ENCODE results near the gene ARGLU1. TPM values are rescaled to one million over a fixed set of nuclear protein-coding genes. Genes with fewer than 3 reads are reported as not detected.

The ARGLU1 gene
- total RNA-seq, 1 experiment from 2014 or later: 36.8 TPM

DNA sequence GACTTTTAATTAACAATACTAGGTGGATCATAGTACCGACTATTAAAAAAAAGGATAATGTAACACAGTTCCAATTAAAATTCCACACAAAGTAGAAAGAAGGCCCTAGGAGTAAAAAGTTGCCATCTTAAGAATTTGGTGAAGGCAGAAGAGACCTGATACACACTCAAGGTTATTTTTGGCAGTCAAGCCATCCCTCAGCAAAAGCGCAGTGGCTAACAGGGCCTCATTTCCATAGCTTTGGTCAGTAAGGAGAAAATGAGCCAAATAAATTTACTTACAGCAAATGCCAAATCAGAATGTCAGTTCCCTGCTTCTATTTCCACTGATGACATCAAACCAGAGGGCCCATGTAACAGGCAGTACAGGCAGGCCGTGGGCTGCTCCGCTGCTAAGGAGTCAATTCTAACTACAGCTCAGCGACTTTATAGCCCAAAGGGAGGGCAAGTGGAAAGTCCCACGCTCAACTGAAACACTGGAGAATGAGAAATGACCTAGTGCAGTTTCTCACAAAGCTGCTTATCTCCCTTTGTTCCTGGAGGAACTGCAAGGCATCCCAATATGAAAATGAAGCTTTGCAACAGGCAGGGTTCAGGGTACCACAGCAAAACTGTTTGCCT lies 6.3 kb downstream of the ARGLU1 start:
- DNase-seq (ENCODE audit: low read depth, low spot score): no peak
- in situ Hi-C loops (cut with HindIII; ENCODE audit: low pct_unique_long_range_greater_than_20kb, low sequenced_read_pairs): no loop called here

DNA sequence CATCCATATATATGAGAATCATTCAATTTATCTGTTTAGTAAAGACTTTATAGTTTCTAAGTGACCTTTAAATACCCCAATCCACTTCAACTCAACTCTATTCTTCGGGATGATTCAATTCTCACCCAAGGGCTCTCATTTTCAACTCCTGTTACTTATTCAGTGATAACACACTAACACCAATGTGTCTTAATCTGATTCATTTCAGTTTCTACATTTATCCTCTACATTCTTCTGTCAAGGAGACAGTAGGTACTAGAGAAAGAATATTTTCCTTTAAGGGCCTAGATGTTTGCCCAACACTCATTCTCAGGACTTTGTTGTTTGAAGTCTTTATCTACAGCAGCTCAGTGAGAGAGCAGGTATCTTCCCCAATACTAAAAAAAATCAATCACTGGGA lies 7.1 kb downstream of the ARGLU1 start:
- no peak for DNase-seq (ENCODE audit: low read depth, low spot score)
- in situ Hi-C loops (cut with HindIII; ENCODE audit: low pct_unique_long_range_greater_than_20kb, low sequenced_read_pairs): no loop called here

DNA sequence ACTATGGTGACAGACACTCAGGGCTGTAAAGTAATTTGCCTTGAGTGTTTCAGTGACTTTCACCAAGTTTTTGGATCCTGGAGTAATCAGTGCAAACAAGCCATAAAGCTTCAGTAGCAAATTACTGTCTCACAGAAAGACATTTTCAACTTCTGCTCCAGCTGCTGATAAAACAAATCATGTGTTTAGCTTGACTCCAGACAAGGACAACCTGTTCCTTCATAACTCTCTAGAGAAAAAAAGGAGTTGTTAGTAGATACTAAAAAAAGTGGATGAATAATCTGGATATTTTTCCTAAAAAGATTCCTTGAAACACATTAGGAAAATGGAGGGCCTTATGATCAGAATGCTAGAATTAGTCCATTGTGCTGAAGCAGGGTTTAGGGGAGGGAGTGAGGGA lies 9.4 kb downstream of the ARGLU1 start:
- in situ Hi-C loops (cut with HindIII; ENCODE audit: low pct_unique_long_range_greater_than_20kb, low sequenced_read_pairs): no loop called here
- DNase-seq (ENCODE audit: low read depth, low spot score): no peak

DNA sequence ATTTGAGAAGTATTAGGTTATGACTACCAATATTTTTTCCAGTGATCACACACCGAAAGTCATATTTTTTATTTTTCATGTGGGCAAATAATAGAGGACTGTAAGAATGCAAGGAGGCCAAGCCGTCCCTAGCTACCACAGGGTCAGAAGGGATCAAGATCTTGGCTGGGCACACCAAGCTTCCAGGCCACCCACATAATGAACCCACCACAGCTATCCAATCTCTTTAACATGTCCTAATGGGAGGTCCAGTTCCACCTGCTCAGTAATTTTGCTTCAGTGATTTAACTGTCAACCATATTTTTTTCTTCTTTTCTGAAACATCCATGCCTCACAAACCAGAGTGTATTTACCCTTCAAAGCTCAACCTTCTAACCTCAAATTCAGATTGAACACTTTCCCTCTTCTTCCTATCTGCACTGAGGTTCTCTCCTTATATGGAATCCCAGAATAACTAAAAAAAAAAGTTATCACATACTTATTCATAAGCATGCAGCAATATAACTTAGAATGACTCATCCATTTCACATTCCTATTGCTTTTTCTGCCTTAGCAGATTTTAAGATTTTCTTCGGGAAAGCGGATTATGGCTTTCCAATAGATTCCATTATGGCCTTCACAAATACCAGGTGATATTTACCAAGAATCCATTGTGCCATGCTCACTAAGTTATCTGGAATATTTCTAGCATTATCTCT lies 12.2 kb downstream of the ARGLU1 start:
- in situ Hi-C loops (cut with HindIII; ENCODE audit: low pct_unique_long_range_greater_than_20kb, low sequenced_read_pairs): no loop called here
- no peak for DNase-seq (ENCODE audit: low read depth, low spot score)

DNA sequence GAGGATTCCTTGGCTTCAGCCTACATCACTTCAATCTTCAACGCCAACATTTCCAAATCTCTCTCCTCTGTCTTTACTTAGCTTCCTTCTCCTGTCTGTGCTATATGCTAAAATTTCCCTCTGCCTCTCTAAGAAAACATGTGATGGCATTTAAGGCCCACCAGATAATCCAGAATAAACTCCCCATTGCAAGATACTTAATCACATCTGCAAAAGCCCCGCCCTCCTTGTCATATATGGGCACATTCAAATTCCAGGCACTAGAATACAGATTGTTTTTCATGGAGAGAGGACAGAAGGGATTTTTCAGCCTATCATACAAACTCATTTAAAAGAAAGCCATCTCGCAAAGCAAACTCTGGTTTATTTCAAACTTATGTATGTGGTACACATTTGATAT lies 16.2 kb downstream of the ARGLU1 start:
- in situ Hi-C loops (cut with HindIII; ENCODE audit: low pct_unique_long_range_greater_than_20kb, low sequenced_read_pairs): no loop called here
- no peak for DNase-seq (ENCODE audit: low read depth, low spot score)

DNA sequence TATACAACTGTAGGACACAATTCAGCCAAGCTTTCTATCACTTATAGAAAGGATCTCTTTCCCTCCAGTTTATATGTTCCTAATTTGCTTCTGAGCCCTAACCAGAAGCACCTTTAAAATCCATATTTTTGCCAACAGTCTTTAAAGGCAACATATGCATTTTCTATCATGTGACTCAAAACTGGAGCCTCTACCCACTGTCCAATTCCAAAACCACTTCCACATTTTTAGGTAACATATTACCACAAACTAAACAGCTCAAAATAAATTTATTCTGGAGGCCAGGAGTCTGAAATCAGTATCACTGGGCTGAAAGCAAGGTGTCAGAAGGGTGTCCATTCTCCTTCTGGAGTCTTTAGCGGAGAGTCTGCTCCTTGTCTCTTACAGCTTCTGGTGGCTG lies 16.6 kb downstream of the ARGLU1 start:
- DNase-seq (ENCODE audit: low read depth, low spot score): no peak
- in situ Hi-C loops (cut with HindIII; ENCODE audit: low pct_unique_long_range_greater_than_20kb, low sequenced_read_pairs): no loop called here

DNA sequence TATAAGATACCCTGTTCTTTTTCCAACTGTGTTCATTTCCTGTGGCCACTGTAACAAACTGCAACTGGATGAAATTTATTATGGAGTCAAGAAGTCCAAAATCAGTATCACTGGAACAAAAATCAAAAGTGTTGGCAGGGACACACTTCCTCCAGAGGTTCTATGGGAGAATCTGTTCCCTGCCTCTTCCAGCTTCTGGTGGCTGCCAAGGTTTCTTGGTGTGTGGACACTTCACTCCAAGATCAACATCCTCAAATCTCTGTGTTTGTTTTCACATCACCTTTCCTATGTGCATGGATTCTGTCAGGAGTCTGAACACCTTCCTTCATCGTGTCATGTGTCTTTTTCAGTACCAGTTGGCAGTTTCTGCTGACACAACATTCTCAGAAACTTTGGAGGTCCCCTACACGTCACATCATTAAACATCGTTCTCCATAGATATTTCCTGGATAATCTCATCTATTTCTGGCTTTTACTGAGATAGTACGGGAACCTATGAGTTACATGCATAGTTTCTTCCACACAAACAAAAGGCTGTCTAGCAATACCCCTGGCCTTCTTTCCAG lies 17.3 kb downstream of the ARGLU1 start:
- no peak for DNase-seq (ENCODE audit: low read depth, low spot score)
- in situ Hi-C loops (cut with HindIII; ENCODE audit: low pct_unique_long_range_greater_than_20kb, low sequenced_read_pairs): no loop called here

DNA sequence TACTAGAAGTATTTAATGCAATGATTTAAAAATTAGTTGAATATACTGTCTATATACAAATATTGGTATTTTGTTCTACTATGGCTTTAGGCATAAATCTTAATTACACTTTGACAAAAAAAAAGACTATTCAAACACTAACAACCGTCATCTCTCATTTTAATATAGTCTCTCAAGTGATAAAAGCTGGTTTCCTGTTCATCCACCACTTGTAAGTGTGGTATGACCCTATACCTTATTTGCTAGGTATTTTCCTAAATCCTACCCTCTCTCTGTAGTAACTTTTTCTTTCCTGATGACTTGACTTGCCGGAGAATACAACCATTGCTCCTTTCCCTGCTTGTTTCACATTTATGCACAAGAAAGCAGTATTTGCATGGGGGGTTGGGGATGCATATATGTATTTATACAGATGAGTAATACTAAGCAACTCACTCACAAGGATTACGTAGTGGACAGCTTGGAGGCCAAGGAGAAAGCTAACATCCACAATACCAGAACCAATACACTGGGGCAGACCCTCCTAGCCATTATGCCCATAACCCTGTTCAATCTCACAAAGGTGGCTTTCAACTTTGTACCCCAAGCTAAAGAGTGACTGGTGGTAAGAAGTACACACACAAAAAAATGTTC lies 19.8 kb downstream of the ARGLU1 start:
- DNase-seq (ENCODE audit: low read depth, low spot score): no peak
- in situ Hi-C loops (cut with HindIII; ENCODE audit: low pct_unique_long_range_greater_than_20kb, low sequenced_read_pairs): no loop called here

DNA sequence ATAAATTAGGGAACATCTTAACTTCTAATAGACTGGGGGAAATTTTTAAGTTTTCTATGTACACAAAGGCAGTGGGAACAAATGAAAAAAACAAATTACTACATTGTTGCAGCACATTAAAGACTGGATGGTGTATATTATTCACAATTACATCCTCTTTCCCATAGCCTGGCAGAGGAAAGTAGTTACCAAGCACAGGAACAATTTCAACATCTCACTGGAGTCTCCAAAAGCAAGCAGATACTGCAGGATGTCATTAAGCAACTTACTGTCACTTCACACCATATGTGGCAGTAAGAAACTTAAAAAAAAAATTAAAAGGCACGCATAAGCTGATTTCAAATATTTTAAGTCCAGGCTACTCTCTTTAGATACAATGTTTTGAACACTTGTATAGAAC lies 26.1 kb downstream of the ARGLU1 start:
- no peak for DNase-seq (ENCODE audit: low read depth, low spot score)
- in situ Hi-C loops (cut with HindIII; ENCODE audit: low pct_unique_long_range_greater_than_20kb, low sequenced_read_pairs): no loop called here

DNA sequence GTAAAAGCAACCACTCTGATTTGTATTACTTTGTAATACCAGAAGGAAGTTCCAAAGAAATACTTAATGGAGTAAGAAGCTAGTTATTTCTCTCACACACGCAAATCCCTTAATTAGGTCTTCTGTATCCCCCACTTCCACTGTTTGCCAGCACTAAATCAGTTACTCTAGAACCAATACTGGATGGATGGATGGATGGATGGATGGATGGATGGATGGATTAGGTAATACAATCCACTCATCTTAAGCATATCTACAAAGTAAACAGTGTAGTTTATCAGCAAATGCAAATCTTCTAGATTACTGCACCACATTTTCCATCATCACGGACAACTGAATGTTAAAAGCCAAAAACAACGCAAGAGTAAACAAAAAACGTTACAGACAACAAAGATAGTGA lies 27.3 kb downstream of the ARGLU1 start:
- in situ Hi-C loops (cut with HindIII; ENCODE audit: low pct_unique_long_range_greater_than_20kb, low sequenced_read_pairs): no loop called here
- no peak for DNase-seq (ENCODE audit: low read depth, low spot score)

DNA sequence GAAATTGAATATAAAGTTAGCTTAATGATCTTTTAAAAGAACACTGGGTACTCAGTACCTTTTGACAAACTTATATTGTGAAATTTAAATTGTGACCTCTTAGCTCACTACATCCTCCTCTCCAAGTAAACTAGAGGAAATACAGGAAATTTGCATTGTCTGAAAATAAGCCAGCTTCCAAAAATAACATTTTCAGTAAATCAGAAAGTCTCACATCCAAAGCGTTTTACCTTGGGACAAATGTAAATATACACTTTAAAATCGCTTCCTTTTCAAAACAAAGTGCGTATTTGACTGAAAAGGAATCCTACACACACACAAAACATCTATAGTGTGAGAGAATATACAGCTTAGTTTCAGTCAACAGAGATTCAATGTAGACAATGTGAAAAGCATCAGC lies 30.4 kb downstream of the ARGLU1 start:
- in situ Hi-C loops (cut with HindIII; ENCODE audit: low pct_unique_long_range_greater_than_20kb, low sequenced_read_pairs): no loop called here
- DNase-seq (ENCODE audit: low read depth, low spot score): no peak

DNA sequence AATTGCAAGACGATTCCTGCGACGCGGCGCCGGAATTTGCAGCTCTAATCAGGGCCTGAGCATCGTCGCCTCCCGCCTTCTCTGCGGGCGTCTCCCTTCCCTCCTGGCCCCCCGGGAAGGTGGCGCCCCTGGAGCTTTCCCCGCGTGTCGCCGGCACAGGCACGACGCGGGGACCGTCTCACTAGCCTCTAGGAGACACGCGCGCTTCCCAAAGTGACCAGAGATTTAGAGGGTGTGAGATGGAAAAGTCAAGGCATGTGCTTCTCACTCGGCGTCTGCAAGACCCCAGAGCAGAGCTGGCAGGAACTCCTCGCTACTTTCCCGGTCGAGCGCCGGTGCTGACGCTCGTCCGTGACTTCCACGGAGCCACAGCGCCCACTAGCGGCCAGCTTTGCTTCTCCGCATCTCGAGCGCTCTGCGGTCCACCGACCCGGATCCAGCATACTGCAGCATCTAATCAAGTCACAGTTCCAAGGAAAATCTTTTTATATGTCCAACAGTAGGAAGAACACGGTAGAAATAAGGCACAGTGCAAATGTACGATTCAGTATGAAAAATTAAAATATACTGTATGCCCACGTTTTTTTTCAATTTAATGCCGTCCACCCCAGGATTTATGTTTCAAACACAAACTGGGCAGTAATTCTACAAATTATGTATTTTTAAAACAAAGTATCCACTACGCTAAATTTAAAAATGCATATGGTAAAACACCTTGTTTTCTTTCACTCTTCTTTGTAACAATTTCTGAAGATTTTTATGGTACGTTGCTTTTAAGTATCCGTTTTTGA lies 31.5 kb downstream of the ARGLU1 start:
- in situ Hi-C loops (cut with HindIII; ENCODE audit: low pct_unique_long_range_greater_than_20kb, low sequenced_read_pairs): no loop called here
- DNase-seq (ENCODE audit: low read depth, low spot score): peak; percentile 86

DNA sequence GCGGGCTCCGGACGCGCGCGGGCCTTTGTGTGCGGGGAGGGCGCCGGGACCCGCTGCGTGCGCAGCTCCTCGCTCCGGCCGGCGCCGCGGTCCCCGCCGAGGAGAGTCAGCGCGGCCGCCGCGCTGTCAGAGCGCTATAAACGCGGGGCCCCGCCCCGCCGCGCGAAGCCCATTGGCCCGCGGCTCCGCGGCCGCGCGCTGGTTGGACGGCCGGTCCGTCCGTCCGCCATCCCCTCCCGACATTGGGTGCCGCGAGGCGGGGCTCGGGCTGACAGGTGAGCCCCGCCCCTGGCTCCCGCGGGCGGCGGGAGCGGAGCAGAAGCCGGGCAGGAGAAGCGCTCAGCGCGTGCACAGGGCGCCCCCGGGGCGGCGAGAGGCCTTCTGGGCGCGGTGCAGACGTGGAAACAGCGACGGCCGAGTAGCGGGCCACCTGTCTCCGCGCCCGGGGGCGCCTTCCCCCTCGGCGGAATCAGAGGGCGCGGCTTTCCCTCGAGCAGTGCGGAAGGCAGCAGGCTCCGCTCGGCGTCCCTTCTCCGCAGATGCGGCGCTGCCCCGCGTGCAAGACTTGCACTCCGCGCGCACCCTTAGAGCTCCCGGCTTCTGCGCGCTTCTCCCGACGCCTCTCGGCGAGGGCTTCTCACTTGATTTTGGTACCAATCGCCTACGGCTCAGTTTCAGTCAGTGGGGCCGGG lies 32.2 kb downstream of the ARGLU1 start, which contains the start of gene EFNB2:
EFNB2 (minus strand) TSS at position 111 of the 692 bp plus-strand sequence. CDS start 698 bp downstream, outside the sequence.
- in situ Hi-C loops (cut with HindIII; ENCODE audit: low pct_unique_long_range_greater_than_20kb, low sequenced_read_pairs): no loop called here
- peak; percentile 85 for DNase-seq (ENCODE audit: low read depth, low spot score)

DNA sequence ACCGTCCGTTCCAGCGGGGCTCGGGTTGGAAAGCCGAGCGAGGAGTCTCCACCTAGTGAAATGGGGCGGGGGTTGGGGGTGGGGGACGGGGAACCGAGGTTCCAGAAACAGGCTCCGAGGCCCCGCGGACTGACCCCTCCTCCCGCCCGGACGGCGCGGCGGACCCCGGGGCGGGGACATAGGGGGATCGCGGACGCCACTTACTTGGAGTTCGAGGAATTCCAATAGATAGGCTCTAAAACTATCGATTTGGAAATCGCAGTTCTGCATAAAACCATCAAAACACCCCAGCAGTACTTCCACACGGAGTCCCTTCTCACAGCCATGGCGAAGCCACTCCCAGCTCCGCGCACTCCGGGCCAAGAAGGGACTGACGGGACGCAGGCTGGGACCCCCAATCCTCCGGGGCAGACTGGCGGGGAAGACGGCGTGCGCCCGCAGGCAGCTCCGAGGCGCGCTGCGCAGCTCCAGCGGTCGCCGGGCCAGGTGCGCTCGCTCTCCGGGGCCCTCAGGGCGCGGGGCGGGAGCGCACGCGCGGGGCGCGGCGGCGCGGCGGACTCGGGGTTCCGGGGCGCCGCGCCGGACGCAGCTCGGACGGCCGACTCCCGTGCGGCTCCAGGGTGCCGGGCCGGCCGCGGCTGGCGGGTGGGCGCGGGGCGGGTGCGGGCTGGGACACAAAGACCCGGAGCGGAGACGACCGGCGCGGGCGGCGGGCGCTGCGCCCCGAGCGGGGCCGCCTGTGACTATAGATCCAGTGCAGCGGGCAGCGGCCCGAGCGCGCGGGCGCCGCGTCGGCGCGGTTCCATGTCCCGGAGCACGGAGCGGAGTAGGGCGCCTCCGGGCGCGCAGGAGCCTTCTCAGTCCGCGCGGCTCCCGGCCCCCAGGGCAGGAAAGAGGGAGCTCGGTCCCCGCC lies 33.0 kb downstream of the ARGLU1 start:
- DNase-seq (ENCODE audit: low read depth, low spot score): no peak
- in situ Hi-C loops (cut with HindIII; ENCODE audit: low pct_unique_long_range_greater_than_20kb, low sequenced_read_pairs): no loop called here

DNA sequence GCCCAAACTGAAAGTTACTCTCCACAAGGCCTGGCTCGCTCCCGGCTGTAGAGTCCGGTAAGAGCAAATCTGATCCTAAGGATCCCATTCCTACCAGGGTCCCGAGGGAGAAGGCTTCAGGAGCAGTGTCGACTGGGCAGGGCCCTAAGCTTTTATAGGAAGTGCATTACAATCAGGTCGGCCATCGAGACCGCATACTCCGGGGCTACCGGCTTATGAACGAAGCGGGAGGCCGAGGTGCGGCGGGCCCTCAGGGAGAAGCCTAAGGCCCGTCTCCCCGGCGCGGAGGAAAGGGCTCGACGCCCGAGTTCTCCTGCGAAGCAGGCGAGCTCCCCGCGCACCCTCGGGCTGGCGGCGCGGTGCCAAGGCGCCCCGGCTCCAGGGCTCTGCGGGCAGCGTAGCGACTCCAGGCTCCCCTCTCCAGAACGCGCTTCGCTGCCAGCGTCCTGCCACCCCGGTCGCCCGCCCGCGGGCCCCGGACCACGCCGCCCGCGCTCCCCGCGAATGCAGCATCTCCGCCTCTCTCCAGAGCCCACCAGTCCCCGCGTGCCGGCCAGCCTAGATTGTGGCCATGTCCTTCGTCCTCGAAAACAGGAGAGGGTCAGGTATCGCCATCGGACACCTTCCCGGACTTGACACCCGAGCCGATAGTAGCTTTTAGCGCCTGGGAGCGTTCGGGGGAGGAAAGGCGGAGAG lies 33.8 kb downstream of the ARGLU1 start:
- no peak for DNase-seq (ENCODE audit: low read depth, low spot score)
- in situ Hi-C loops (cut with HindIII; ENCODE audit: low pct_unique_long_range_greater_than_20kb, low sequenced_read_pairs): no loop called here

All from SK-MEL-5 (cell line).